Activated CD4-positive, alpha-beta T cell treated with anti-CD3 and anti-CD28 coated beads for 36 hours (primary cell): ENCODE measurements around the gene SYT11. TPM values are rescaled to one million over a fixed set of nuclear protein-coding genes. Genes with fewer than 3 reads are reported as not detected.
A peak's percentile ranks its signal among the peaks of the same experiment; 100 is the strongest.

Source experiments
- ATAC-seq: fragments of 200-7000 bp; cut with Tn5 transposase; one replicate; pipeline ENCODE4 v1.10.0; 2021; ENCODE audit warnings: mild to moderate bottlenecking, moderate library complexity
- CTCF ChIA-PET: fragments of 350-600 bp; sonication (Branson Sonifier 250); formaldehyde crosslinking; loops from one replicate; lab custom pipeline; 2021; ENCODE audit warnings: antibody characterized with exemption; lab: Charles Lee
- POLR2A ChIA-PET: fragments of 350-600 bp; sonication (Branson Sonifier 250); formaldehyde crosslinking; loops from one replicate; lab custom pipeline; 2021; ENCODE audit warnings: antibody characterized with exemption, inconsistent platforms; lab: Charles Lee
- DNase-seq: peaks from one replicate; pipeline ENCODE4 v3.0.0-alpha.2; 2020
- H3K27ac Mint-ChIP-seq: one replicate; pipeline ENCODE4 v1.8.0; 2021; ENCODE audit warnings: mixed read lengths
- H3K27me3 Mint-ChIP-seq: one replicate; pipeline ENCODE4 v1.8.0; 2021; ENCODE audit warnings: mixed read lengths
- H3K36me3 Mint-ChIP-seq: one replicate; pipeline ENCODE4 v1.8.0; 2021; ENCODE audit warnings: low read depth, mixed read lengths
- H3K4me1 Mint-ChIP-seq: one replicate; pipeline ENCODE4 v1.8.0; 2021; ENCODE audit warnings: mixed read lengths
- H3K4me3 Mint-ChIP-seq: one replicate; pipeline ENCODE4 v1.8.0; 2021; ENCODE audit warnings: mild to moderate bottlenecking, moderate library complexity, mixed read lengths
- H3K9me3 Mint-ChIP-seq: one replicate; pipeline ENCODE4 v1.8.0; 2021; ENCODE audit warnings: low read depth, mixed read lengths
- intact Hi-C, 2 experiments: fragments of 100-400 bp; cut with DNase I in 1 of 2; cut with micrococcal nuclease in 1 of 2; formaldehyde crosslinking; loops; one replicate each; pipeline versions ENCODE4 v1.14.2 to v1.15.1; 2022 to 2024; cut with DNase I, micrococcal nuclease
- total RNA-seq, 2 experiments: library from RNA; stranded (reverse); gene quantifications; one replicate each; pipeline ENCODE4 v1.2.3, GENCODE V29; 2021

The SYT11 gene
- total RNA-seq, 2 experiments from 2014 or later, result 14.3 to 14.8 TPM

- intact Hi-C loops, result no loop called here
- POLR2A ChIA-PET, result no interaction called here
- H3K27ac Mint-ChIP-seq, result peak overlapping the region; percentile 83
Observed at GRCh38 chr1:155860970-155861510, 1.7 kb downstream of the SYT11 start.

GRCh38 chr1:155861896-155862295, 2.5 kb downstream of the SYT11 start:
- intact Hi-C loops, result no loop called here
- Mint-ChIP-seq H3K9me3 (no peaks in the 10 kb centered on the region), H3K4me1 (peaks cover 37% of the 10 kb centered on the region), H3K27me3 (peaks cover 3% of the 10 kb centered on the region), H3K4me3 (no peak overlapping the region), H3K27ac (no peak overlapping the region), H3K36me3 (peaks cover 2% of the 10 kb centered on the region)
- no peak for ATAC-seq
- no peak for DNase-seq
- POLR2A ChIA-PET, result interaction anchor here (0.6 kb wide), 1 partner anchor 21 kb away, joined by 5 read pairs; no protein-coding TSS in a partner anchor
- CTCF ChIA-PET, result interaction anchor here (0.5 to 0.7 kb wide), 4 partner anchors 19 to 95 kb away, joined by 3 read pairs; no protein-coding TSS in a partner anchor

More at GRCh38 chr1:155860970-155861510, 1.7 kb downstream of the SYT11 start:
- ATAC-seq (no peak), DNase-seq (no peak)
- Mint-ChIP-seq H3K4me3 (peak overlapping the region; percentile 78), H3K4me1 (peaks cover 39% of the 10 kb centered on the region), H3K9me3 (no peaks in the 10 kb centered on the region), H3K27me3 (peaks cover 3% of the 10 kb centered on the region), H3K36me3 (peaks cover 2% of the 10 kb centered on the region)
- CTCF ChIA-PET, result interaction anchor here (0.6 to 2.4 kb wide), 3 partner anchors 8 to 96 kb away, joined by 3 to 7 read pairs (median 3); no protein-coding TSS in a partner anchor

- Mint-ChIP-seq H3K36me3 (no peaks in the 10 kb centered on the region), H3K27me3 (peaks cover 3% of the 10 kb centered on the region), H3K27ac (no peak overlapping the region), H3K9me3 (no peaks in the 10 kb centered on the region), H3K4me3 (no peak overlapping the region), H3K4me1 (peaks cover 19% of the 10 kb centered on the region)
- CTCF ChIA-PET, result interaction anchor here (0.7 kb wide), 1 partner anchor 104 kb away, joined by 3 read pairs; no protein-coding TSS in a partner anchor
- ATAC-seq (no peak), DNase-seq (no peak)
- intact Hi-C loops, result no loop called here
- POLR2A ChIA-PET, result no interaction called here
Observed at GRCh38 chr1:155864393-155864792, 5.0 kb downstream of the SYT11 start.

GRCh38 chr1:155867766-155868165, 8.4 kb downstream of the SYT11 start:
- no peak overlapping the region for H3K27ac Mint-ChIP-seq
- ATAC-seq, result no peak
- DNase-seq, result no peak
- H3K36me3 Mint-ChIP-seq, result no peaks in the 10 kb centered on the region
- no peaks in the 10 kb centered on the region for H3K4me1 Mint-ChIP-seq
- CTCF ChIA-PET, result interaction anchor here (0.8 kb wide), 1 partner anchor 18 kb away, joined by 3 read pairs; no protein-coding TSS in a partner anchor
- H3K27me3 Mint-ChIP-seq, result no peaks in the 10 kb centered on the region
- H3K4me3 Mint-ChIP-seq, result no peak overlapping the region
- intact Hi-C loops, result no loop called here
- H3K9me3 Mint-ChIP-seq, result no peaks in the 10 kb centered on the region
- POLR2A ChIA-PET, result no interaction called here

GRCh38 chr1:155871390-155871789, 12.0 kb downstream of the SYT11 start:
- DNase-seq (no peak), ATAC-seq (no peak)
- Mint-ChIP-seq H3K27ac (no peak overlapping the region), H3K36me3 (no peaks in the 10 kb centered on the region), H3K4me3 (no peak overlapping the region), H3K4me1 (no peaks in the 10 kb centered on the region), H3K9me3 (no peaks in the 10 kb centered on the region), H3K27me3 (no peaks in the 10 kb centered on the region)
- ChIA-PET POLR2A (no interaction called here), CTCF (interaction anchor here (0.5 kb wide), 1 partner anchor 81 kb away, joined by 3 read pairs; no protein-coding TSS in a partner anchor)
- intact Hi-C loops, result no loop called here

- H3K27me3 Mint-ChIP-seq, result no peaks in the 10 kb centered on the region
- ChIA-PET CTCF (interaction anchor here (0.7 to 1.6 kb wide), 5 partner anchors 12 to 1582 kb away, joined by 3 to 7 read pairs (median 3); no protein-coding TSS in a partner anchor), POLR2A (no interaction called here)
- DNase-seq (no peak), ATAC-seq (no peak)
- no peak overlapping the region for H3K4me3 Mint-ChIP-seq
- H3K4me1 Mint-ChIP-seq, result no peaks in the 10 kb centered on the region
- H3K9me3 Mint-ChIP-seq, result no peaks in the 10 kb centered on the region
- no peak overlapping the region for H3K27ac Mint-ChIP-seq
- no peaks in the 10 kb centered on the region for H3K36me3 Mint-ChIP-seq
- intact Hi-C loops, result no loop called here
Observed at GRCh38 chr1:155872527-155872926, 13.2 kb downstream of the SYT11 start.

GRCh38 chr1:155873860-155874259, 14.5 kb downstream of the SYT11 start:
- intact Hi-C loops, result no loop called here
- ChIA-PET CTCF (interaction anchor here (0.6 to 1.4 kb wide), 3 partner anchors 9 to 665 kb away, joined by 3 to 4 read pairs (median 4); no protein-coding TSS in a partner anchor), POLR2A (interaction anchor here (0.6 to 0.8 kb wide), 2 partner anchors 15 to 205 kb away, joined by 3 to 7 read pairs; no protein-coding TSS in a partner anchor)
- no peaks in the 10 kb centered on the region for H3K9me3 Mint-ChIP-seq
- ATAC-seq (no peak), DNase-seq (no peak)
- H3K4me3 Mint-ChIP-seq, result no peak overlapping the region
- H3K27ac Mint-ChIP-seq, result no peak overlapping the region
- no peaks in the 10 kb centered on the region for H3K4me1 Mint-ChIP-seq
- no peaks in the 10 kb centered on the region for H3K27me3 Mint-ChIP-seq
- H3K36me3 Mint-ChIP-seq, result no peaks in the 10 kb centered on the region

- ATAC-seq, result no peak
- Mint-ChIP-seq H3K36me3 (no peaks in the 10 kb centered on the region), H3K27me3 (no peaks in the 10 kb centered on the region), H3K9me3 (no peaks in the 10 kb centered on the region), H3K4me1 (no peaks in the 10 kb centered on the region), H3K27ac (no peak overlapping the region), H3K4me3 (no peak overlapping the region)
- DNase-seq, result no peak
- ChIA-PET POLR2A (no interaction called here), CTCF (interaction anchor here (0.5 kb wide), 1 partner anchor 201 kb away, joined by 3 read pairs; no protein-coding TSS in a partner anchor)
- intact Hi-C loops, result no loop called here
Observed at GRCh38 chr1:155877945-155878344, 18.6 kb downstream of the SYT11 start.

GRCh38 chr1:155880251-155880650, 20.9 kb downstream of the SYT11 start:
- CTCF ChIA-PET, result no interaction called here
- no peaks in the 10 kb centered on the region for H3K36me3 Mint-ChIP-seq

GRCh38 chr1:155880950-155881349, 21.6 kb downstream of the SYT11 start:
- Mint-ChIP-seq H3K36me3 (no peaks in the 10 kb centered on the region), H3K4me1 (no peaks in the 10 kb centered on the region), H3K27ac (no peak overlapping the region), H3K27me3 (no peaks in the 10 kb centered on the region), H3K9me3 (no peaks in the 10 kb centered on the region), H3K4me3 (no peak overlapping the region)
- ChIA-PET CTCF (interaction anchor here (0.6 kb wide), 1 partner anchor 19 kb away, joined by 3 read pairs; no protein-coding TSS in a partner anchor), POLR2A (no interaction called here)
- ATAC-seq (no peak), DNase-seq (no peak)
- intact Hi-C loops, result no loop called here

More at GRCh38 chr1:155880251-155880650, 20.9 kb downstream of the SYT11 start:
- intact Hi-C loops, result no loop called here
- Mint-ChIP-seq H3K4me1 (no peaks in the 10 kb centered on the region), H3K9me3 (no peaks in the 10 kb centered on the region), H3K27ac (no peak overlapping the region), H3K27me3 (no peaks in the 10 kb centered on the region), H3K4me3 (no peak overlapping the region)
- DNase-seq (no peak), ATAC-seq (no peak)
- POLR2A ChIA-PET, result no interaction called here

GRCh38 chr1:155882235-155882634, 22.9 kb downstream of the SYT11 start:
- DNase-seq, result no peak
- ATAC-seq, result no peak
- H3K27ac Mint-ChIP-seq, result no peak overlapping the region
- H3K4me3 Mint-ChIP-seq, result no peak overlapping the region
- H3K27me3 Mint-ChIP-seq, result no peaks in the 10 kb centered on the region
- intact Hi-C loops, result no loop called here
- POLR2A ChIA-PET, result interaction anchor here (0.6 kb wide), 2 partner anchors 23 to 82 kb away, joined by 4 to 7 read pairs; no protein-coding TSS in a partner anchor
- no peaks in the 10 kb centered on the region for H3K36me3 Mint-ChIP-seq
- no peaks in the 10 kb centered on the region for H3K4me1 Mint-ChIP-seq
- no peaks in the 10 kb centered on the region for H3K9me3 Mint-ChIP-seq
- CTCF ChIA-PET, result interaction anchor here (1.0 to 1.5 kb wide), 2 partner anchors 9 to 22 kb away, joined by 3 to 4 read pairs; no protein-coding TSS in a partner anchor
